A673 (cell line): ENCODE measurements around the gene SIK2.

Experiments
- CTCF ChIP-seq: fragments of 300-800, 200-600 bp; sonication (generic); conservative IDR thresholded peaks from 2 replicates; pipeline ENCODE4 v1.5.1; 2017; ENCODE audit warnings: low read depth, mild to moderate bottlenecking, antibody characterized with exemption, low read length, moderate library complexity, mixed read lengths
- EZH2 ChIP-seq: fragments of 200-600 bp; sonication (generic); IDR thresholded peaks from 2 replicates; pipeline ENCODE4 v1.6.1; 2017; ENCODE audit warnings: borderline replicate concordance, low read depth, mild to moderate bottlenecking, mixed read lengths, antibody characterized with exemption, low read length; ENCODE audit not compliant: poor library complexity, severe bottlenecking

- TF ChIP-seq CTCF (no peak), EZH2 (no peak)
Observed at GRCh38 chr11:111766834-111767142, 164.5 kb downstream of the SIK2 start.
